NT2/D1 (cell line): Measurements from ENCODE around the gene BMP4.

Source experiments
- YY1 ChIP-seq: IDR thresholded peaks from 2 replicates; pipeline ENCODE4 v1.6.1; 2011; ENCODE audit not compliant: insufficient read length, insufficient read depth
- ZNF274 ChIP-seq: IDR thresholded peaks from 2 replicates; pipeline ENCODE4 v1.6.1; 2011; ENCODE audit warnings: mild to moderate bottlenecking, low read depth, low read length

DNA sequence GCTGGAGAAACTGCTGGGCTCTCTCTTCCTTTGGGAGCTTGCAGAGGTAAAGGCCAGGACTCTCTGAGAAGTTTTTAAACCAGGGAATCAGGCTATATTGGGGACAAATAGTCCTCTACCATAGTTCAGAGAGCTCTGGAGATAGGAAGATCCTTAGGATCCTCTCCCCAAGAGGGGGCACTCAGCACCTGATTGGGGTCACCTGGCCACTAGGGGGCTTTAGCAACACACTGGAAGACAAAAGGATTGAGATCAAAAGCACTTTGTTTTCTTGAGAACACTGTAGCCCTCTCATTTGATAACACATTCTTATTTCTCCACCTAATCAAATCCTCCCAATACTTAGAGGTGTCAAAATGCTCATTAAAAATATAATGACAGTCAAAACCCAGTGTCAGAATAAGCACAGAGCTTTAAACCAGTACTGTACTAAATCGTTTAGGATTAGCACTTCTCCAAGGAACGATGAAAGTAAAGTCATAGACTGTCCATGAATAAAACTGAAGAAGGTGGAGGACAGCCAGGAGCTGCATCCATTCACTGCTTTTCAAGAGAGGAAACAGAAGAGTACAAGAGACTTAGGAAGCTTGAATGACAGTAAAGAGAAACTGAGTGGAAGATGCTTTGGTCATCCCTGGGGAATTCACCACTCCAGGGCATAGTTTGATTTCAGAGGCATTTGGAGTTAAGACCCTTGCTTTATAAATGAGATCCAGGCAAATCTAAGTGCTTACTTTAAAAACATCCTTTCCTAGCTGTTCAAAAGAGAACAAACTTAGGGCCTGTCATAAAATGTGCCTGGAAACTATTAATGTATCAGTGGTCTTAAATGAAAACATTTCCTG is 26.5 kb downstream of the BMP4 start:
- TF ChIP-seq ZNF274 (no peak), YY1 (no peak)
